Activated gamma-delta T cell treated with Interleukin-2 at 50 U/mL for 16 hours (primary cell): Measurements from ENCODE around the gene CENPE.

ENCODE experiments used
- DNase-seq: peaks from one replicate; pipeline ENCODE4 v3.0.0-alpha.2; 2020

Gene CENPE

DNA sequence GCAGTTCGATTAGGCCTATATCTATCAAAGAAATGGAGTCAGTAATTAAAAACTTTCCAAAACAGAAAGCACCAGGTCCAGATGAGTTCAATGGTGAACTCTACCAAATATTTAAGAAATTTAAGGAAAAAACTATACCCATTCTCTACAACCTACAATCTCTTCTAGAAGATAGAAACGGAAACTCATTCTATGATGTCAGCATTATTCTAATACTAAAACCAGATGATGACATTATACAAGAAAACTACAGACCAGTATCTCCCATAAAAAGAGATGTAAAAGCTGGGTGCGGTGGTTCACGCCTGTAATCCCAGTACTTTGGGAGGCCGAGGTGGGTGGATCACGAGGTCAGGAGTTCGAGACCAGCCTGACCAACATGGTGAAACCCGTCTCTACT, 69.0 kb downstream of the CENPE start:
- DNase-seq, result no peak

DNA sequence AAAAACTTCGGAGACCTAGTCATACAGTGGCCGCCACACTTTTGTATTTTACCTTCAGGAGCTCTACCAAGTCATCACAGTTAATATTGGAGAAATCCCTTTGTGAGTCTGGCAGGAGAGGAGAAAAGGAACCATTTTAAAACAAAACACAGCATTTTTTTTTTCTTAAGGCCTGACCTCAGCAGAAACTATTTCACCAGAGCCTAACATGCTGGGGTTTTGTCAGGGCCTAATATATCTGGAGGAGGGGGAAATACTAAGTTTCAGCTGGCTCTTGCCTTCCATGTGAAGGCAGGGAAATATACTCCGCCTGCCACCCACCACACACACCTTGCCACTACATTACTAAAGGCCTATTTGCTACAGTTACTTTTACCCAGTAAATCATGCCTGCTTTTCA, 72.0 kb downstream of the CENPE start:
- DNase-seq, result no peak

DNA sequence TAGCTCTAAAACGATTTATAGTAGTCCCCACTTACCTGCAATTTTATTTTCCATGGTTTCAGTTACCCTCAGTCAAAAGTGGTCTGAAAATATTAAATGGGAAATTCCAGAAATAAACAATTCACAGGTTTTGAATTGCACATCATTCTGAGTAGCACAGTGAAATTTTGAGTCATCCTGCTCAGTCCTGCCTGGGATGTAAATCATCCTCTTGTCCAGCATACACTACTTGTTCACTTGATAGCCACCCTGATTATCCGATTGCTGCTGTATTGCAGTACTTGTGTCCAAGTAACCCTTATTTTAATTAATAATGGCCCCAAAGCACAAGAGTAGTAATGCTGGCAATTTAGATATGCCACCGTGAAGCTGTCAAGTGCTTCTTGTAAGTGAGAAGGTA, 75.0 kb downstream of the CENPE start:
- DNase-seq, result no peak

DNA sequence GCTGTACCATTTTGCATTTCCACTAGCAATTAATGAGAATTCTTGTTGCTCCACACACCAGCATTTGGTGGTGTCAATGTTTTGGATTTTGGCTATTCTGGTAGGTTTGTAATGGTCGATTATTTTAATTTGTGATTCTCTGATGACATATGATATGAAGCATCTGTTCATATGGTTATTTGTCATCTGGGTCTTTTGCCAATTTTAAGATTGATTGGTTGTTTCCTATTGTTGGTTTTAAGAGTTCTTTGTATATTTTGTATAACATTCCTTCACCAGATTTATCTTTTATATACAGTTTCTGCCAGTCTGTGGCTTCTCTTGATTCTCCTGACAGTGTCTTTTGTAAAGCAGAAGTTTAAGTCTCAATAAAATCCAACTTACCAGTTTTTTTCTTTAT, 80.0 kb downstream of the CENPE start:
- DNase-seq, result no peak

DNA sequence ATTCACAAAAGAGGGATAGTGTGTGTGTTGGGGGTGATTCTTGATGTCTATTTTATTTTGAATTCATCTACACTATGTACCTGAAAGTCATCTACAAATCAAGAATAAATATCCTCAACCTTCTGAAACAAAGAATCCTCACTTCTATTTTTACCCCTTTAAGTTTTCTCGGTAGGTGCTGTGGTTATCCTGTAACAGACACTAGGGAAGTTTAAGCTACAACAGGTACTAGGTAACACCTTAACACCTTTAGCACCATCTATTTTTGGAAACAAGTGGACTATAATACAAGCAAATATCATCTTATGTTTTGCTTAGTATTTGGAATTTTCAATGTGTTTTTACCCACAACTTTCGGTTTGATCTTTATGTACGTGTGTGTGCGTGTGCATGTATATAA, 86.5 kb downstream of the CENPE start:
- DNase-seq, result no peak

DNA sequence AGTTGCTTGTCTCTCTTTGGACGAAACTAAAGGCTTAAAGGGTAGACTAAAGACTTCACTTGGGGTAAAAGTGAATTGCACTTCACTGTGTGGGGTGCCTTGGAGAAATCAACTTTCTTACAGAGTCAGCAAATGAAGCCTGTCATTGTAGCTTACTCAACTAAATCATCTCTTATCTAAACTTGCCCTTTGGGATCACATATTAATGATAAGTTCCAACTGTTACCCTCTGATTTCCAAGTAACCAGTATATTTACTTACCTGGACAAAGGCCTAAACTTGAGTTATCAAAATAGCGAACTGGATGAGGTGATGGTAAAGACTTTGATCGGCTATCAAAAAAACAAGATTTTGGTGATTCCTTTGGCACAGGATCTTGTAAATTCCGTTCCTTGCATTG, 89.6 kb downstream of the CENPE start:
- DNase-seq, result no peak

DNA sequence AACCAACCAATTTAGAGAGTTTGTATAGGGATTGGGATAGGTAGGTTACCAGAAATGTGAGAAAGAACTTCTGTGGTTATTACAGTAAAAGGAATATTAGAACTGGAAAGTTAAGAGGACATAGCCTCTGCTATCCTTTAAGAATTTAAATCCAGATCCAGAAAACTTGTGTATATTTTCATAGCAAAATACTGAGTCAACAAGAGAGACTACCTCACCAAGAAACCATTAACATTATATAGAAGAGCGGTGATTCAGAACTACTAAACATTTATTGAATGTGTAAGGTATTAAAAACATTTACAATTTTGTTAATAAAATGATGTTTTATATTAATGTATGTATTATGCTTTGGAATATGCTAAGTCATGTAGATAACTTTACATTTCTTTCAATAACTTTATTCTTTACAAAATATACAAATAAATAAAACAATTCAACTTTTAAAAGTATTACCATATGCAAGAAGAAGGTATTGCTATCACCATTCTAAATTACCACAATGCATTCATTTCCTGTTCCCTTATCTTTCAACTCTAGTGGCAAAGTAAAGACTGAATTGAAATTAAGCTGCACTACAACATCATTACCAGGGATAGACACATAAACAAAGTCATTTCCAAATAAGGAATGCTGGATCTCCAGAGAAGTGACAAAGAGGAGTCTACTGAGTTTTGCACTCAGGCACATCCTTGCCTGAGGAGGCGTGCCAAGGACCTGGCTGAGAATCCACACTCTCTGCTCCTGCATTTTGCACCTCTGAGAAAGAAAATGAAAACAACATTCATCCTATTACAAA, 92.4 kb downstream of the CENPE start:
- DNase-seq, result no peak

DNA sequence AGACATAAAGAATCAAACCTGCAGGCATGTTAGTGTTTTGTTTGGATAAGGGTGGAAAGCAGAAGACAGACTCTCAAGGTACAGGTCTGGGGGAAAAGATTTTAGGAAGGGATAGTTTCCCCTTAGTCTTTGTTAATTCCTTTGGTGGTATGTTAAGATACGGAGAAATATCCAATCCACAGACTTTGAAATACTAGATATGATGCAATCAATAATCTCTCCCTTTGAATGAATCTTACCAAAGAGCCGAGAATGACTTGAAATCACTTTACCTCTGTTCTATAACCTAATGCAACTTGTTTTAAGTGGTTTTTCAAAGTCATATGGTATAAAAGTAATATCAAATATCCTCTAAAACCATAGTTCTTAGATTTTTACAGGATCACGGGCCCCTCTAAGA, 93.3 kb downstream of the CENPE start:
- no peak for DNase-seq

DNA sequence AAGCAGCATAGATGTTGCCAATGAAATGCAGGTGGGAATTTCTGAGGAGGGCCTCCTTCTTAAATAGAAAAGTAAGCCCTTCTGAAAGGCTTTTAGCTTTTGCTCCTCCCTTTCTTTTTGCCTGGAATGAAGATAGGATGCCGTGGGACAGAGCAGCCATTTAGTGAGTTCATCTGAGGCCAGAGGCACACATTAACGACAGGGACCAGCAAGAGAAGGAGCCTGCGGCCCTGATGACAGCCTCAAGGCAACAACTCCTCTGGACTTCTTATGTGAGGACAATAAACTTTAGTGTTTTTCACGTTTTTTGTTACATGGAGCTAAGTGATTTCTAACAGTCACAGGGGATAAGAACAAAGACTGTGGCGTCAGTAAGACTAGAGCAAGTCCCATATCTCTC, 97.5 kb downstream of the CENPE start:
- no peak for DNase-seq

DNA sequence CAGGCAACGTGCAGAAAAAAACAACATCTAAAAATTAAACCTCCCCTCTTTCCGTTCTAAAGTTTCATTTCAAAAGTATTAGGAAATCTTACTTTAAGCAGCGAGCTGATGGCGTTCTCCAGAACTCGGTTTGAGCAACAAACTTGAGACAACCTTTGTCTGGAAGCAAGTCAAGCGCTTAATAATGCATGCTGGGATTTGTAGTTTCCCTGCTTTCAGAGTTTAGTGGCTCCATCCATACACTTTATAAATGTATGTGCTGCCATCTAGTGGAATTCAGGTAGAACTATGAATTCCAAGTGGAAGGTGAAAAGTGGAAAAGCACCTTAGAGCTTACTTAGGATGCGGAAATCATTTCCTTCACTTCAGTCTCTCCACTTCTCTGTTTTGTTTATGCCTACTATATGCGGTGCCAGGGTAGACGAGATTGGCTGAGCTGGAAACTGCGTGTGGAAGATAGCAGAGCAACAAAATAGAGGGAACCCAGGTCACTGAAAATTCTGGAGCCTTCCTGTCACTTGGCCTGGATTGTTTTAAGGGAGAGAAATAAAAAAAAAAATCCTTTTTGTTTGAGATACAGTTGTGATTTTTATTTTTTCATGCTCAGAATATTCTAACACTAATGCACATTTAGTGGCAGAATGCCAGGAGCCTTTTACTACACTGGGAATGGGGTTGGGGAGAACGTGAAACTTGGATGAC, 98.3 kb downstream of the CENPE start, which contains the start of gene BDH2:
BDH2 (minus strand) TSS at position 144 of the 702 bp plus-strand sequence. CDS start 3,580 bp downstream, outside the sequence.
- DNase-seq, result peak; percentile 39

DNA sequence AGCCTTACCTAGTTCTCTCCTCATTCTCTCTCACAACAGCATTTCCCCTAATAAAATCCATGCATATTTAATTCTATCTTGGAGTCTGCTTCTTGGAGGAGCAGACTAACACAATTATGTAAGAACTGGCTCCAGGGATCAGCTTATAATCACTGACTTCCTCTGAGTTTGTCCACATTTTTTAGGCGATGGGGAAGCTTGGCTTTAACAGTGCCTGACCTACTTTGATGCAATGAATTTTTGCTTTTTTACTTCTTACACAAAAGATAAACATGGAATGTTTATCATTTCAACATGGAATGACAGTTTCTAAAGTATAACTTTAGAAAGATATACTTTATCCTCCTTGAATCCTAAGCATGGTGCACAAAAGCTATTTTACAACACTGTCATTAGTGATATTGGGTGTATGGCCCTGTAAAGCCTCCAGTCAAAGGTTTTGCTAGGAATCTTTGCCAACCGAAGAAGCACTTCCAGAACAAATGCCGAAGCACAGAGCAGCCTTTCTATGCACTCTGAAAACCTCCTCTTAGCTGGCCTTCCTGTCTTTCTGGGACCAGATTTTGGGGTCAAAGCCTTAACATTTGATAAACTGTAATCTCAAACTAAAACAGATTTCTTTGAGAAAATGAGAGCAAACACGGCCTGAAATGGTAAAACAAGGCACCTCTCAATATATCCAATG, 99.2 kb downstream of the CENPE start:
- no peak for DNase-seq

DNA sequence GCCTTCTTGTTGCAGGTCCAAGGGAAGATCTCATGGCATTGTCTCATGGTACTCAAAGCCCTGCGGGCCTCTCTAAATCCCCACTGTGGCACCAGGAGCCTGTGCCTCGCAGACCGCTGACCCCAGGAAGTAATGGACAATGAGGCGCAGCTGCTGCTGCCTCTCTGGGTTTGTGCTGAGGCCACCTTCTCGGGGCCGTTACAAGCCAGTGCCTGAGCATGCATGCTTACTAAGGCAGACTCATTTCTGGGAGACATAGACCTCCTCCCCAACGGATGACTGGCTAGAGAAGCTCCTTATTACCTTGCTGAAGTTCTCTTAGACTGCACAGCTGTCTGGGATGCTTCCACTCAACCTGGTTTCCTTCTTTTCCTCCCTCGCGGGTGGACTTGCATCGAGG, 99.8 kb downstream of the CENPE start:
- DNase-seq, result no peak

DNA sequence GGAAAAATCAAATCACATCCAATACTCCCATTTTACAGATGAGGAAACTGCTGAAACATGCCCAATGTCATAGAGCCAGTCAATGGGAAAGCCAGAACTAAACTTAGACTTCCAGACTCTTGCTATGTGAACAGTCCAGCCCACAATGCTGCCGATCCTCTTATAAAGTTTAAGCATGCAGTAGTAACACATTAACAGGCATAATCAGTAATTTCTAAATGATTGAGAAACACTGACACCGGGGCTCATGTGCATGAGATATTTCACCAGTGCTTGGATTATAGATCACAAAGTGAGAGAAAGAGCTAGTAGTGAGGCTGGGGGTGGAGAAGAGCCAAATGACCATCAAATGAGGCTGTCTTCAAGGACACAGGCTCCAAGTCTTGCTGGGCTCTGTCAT, 101.0 kb downstream of the CENPE start:
- DNase-seq, result no peak

DNA sequence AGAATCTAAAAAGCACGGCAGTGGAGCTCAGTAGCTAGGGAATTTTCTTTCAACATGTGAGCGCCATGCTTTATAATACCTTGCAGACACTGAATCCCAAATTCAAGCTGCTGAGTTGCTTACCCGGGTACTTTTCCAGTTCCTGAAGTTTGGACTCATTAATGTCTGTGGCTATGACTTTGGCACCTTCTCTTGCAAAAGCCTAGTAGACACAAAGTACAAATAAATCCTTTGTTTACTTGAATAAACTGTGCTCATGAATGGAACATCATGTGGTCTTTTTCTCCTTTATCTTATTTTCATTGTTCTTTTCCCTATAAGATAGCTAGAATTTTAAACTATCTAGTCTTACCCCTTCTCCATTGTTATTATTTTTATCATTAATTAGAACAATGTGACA, 103.1 kb downstream of the CENPE start:
- no peak for DNase-seq

DNA sequence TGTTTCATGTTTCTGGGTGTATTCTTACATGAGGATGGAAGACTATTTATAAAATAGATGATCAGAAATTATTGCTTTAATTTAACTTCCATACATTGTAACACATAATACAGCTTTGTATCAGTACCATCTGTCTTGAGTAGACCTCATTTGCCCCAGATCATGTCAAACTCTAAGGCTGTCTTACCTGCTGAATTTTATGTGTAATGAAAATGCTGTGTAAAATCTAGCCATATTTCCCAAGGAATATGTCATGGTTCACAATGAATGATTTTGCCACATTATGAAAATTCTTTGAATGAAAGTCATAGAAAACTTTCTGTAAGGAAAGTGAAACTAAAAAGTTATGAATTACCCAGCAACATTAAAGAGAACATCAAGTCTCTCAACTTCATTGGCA, 105.9 kb downstream of the CENPE start:
- DNase-seq, result no peak

DNA sequence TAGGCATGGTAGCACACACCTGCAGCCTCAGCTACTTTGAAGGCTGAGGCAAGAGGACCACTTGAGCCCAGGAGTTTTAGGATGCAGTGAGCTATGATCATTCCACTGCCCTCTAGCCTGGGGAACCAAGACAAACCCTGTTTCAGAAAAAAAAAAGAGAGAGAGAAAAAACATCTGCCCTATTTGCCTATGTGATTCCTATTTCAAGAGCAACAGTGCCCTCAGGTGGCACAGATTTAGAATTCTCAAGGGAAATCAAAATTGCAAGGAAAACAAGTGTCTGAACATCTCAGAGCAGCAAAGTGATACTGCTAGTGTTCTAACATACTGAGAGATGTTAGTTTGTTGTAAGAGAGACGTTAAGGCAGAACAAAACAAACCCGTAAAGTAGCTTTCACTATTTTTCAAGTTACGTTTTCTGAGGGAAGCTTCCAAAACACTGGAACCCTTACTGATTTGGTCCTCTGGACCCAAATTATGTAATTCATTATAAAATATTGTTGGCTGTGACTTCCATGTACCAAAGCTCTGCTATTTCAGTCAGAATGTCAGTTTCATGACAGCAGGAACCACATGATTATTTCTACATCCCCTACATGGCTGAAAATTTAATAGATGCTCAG, 106.4 kb downstream of the CENPE start:
- peak; percentile 24 for DNase-seq

DNA sequence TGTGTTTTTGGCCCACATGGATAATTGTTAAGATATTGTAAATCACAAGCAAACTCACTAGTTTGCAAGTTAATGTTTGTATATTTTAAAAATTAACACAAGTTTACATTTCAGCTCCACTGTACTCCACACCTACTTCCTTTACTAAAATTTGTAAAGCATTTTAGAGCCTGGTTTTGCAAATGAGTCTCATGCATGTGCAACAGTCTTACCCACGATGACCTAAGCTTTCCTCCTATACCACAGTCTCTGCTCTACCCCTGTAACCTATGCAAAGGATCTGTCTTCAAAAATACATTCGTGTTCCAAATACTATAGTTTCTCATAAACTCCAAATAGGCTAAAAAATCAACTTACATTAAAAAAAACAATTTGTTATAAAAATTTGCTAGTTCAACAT, 108.7 kb downstream of the CENPE start:
- DNase-seq, result no peak

DNA sequence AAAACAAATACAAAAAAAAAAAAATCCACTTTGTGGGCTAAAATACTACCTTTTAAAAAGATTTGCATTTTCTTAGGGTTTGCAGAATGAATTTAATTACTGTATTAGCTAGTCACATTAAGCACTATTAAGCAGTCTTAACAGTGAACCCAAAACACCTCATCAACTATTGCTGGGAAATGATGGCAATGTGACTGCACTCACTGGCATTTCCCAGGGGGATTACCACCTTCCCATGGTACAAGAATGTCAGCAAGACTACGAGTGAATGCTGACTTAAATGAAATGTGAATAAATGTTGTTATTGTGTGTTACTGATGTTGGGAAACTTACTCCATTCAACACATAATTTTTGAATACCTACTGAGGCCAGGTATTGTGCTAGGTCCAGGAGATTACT, 111.6 kb downstream of the CENPE start:
- DNase-seq, result no peak

DNA sequence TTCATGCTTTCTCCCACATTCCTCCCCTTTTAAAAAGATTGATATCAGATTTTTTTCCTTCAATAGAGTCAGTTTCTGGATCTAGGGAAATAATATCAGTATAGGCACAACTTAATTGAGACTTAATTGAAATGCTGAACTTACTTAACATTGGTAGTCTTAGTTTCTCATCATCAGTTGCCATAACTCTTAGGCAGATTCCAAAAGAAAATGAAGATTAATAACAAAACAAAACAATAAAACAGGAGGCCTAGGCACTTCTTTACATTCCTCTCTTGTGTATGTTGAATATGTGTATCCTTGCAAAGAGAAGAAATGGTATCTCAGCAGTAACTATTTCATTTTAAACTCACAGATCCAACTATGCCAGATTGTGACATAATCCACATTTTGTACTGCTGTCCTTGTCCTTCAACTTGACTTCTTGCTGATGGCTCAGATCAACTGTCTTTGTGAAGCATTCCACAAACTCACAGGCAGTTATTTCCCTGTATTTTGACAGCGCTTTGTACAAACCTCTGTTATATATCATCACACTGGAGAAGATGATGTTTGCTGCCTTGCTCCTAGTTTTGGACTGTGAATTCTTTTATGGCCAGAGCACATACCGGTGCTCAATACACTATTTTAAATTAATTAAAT, 112.5 kb downstream of the CENPE start:
- no peak for DNase-seq

DNA sequence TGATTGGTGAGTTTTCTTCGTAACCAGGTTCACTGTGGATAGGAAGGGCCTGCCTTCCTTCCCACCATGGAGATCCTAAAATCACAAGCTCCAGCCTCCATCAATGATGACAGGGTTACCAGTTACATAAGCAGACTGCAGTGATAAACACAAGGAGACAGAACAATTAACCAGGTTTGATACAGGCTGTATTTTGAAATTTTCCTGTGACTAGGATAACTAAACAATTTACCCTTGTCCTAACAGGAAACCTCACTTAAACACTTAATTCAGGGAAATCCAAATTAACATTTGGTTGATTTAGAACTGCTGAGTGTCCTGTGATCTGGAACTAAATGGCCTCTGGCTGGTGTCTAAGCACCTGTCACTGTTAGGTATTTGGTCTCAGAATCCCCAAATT, 118.5 kb downstream of the CENPE start:
- DNase-seq, result no peak

DNA sequence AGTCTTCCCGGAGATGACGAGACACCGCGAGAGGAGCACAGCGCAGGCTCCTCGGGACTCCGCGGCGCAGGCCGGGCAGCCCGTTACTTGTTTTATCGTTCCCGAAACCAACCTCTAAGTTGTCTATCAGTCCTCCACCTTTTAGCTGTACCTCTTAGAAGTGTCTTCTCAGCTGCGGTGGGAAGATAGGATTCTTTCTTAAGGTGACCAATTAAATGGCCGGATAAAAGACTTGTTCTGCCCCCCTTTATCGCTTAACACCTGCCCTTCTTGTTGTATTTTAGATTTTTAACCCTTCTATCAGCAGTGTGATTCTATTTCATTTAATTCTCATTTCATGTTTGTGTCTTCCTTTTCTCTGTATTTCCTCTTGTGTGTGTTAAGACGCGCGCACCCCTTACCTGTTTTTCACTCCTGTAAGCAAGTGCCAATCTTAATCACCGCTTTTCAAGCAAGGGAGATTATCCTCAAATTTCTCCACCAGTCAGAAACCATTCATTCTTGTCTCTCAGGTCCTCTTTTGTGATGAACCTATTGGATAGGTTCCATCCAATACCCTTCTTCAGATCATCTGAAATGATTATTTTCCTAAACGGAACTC, 121.3 kb downstream of the CENPE start, which contains the start of gene SLC9B2:
SLC9B2 (minus strand) TSS at position 15 of the 601 bp plus-strand sequence. CDS start 9,211 bp downstream, outside the sequence.
- DNase-seq, result no peak
